Hepatocyte (in vitro differentiated cells): ENCODE measurements around the gene DOCK2. TPM values are rescaled to one million over a fixed set of nuclear protein-coding genes. Genes with fewer than 3 reads are reported as not detected.

Experiments
- DNase-seq: peaks from one replicate; pipeline ENCODE4 v3.0.0-alpha.2; 2016; ENCODE audit warnings: low spot score
- H2AFZ ChIP-seq: fragments of 200-600 bp; sonication (generic); 2 replicates; pipeline ENCODE4 v1.6.0; 2016; ENCODE audit warnings: antibody characterized with exemption, mild to moderate bottlenecking
- H3K27ac ChIP-seq: fragments of 200-600 bp; sonication (generic); 2 replicates; pipeline ENCODE4 v1.5.1; 2016; ENCODE audit warnings: mild to moderate bottlenecking
- H3K27me3 ChIP-seq: fragments of 200-600 bp; sonication (generic); 2 replicates; pipeline ENCODE4 v1.6.1; 2016
- H3K36me3 ChIP-seq: fragments of 200-600 bp; sonication (generic); replicated peaks from 2 replicates; pipeline ENCODE4 v1.5.1; 2016; ENCODE audit warnings: low read depth; ENCODE audit not compliant: insufficient read depth
- H3K4me1 ChIP-seq: fragments of 200-600 bp; sonication (generic); 2 replicates; pipeline ENCODE4 v1.5.1; 2016; ENCODE audit warnings: mild to moderate bottlenecking, moderate library complexity; ENCODE audit not compliant: insufficient read depth
- H3K4me2 ChIP-seq: fragments of 200-600 bp; sonication (generic); 2 replicates; pipeline ENCODE4 v1.6.0; 2016
- H3K4me3 ChIP-seq: fragments of 200-600 bp; sonication (generic); 2 replicates; pipeline ENCODE4 v1.5.1; 2016; ENCODE audit warnings: mild to moderate bottlenecking
- H3K79me2 ChIP-seq: fragments of 200-600 bp; sonication (generic); 2 replicates; pipeline ENCODE4 v1.6.0; 2017; ENCODE audit warnings: mild to moderate bottlenecking
- H3K9me2 ChIP-seq: fragments of 200-600 bp; sonication (generic); replicated peaks from 2 replicates; pipeline ENCODE4 v1.6.0; 2017; ENCODE audit warnings: mild to moderate bottlenecking; ENCODE audit not compliant: insufficient read depth
- H3K9me3 ChIP-seq: fragments of 200-600 bp; sonication (generic); 2 replicates; pipeline ENCODE4 v1.5.1; 2016; ENCODE audit warnings: low read depth, mild to moderate bottlenecking
- H4K20me1 ChIP-seq: fragments of 200-600 bp; sonication (generic); 2 replicates; pipeline ENCODE4 v1.6.0; 2016; ENCODE audit warnings: mild to moderate bottlenecking; ENCODE audit not compliant: insufficient read depth, poor library complexity, severe bottlenecking
- CTCF ChIP-seq: fragments of 200-600 bp; sonication (generic); IDR thresholded peaks from 2 replicates; pipeline ENCODE4 v1.5.1; 2016; ENCODE audit warnings: antibody characterized with exemption, mild to moderate bottlenecking; ENCODE audit not compliant: poor library complexity
- EZH2 ChIP-seq: fragments of 200-600 bp; sonication (generic); IDR thresholded peaks from 2 replicates; pipeline ENCODE4 v1.6.1; 2016; ENCODE audit warnings: antibody characterized with exemption, mild to moderate bottlenecking, borderline replicate concordance
- EZH2phosphoT487 ChIP-seq: fragments of 200-600 bp; sonication (generic); IDR thresholded peaks from one replicate; pipeline ENCODE4 v1.6.1; 2018; ENCODE audit warnings: antibody characterized with exemption, mild to moderate bottlenecking, low read depth, moderate library complexity; ENCODE audit not compliant: unreplicated experiment, severe bottlenecking
- WGBS: methylation state at CpG from one replicate; pipeline ENCODE4 v1.1.6; 2016; ENCODE audit warnings: low lambda C conversion rate; ENCODE audit errors: missing lambda C conversion rate; 5-methylcytosine and 5-hydroxymethylcytosine counted together
- polyA plus RNA-seq: library from polyadenylated mRNA; unstranded; fragments of >200 nt; fragmentation: Nextera tagmentation; extraction: Ambion mirVana; gene quantifications from 2 replicates; pipeline ENCODE4 v1.2.1, GENCODE V29; 2016
- total RNA-seq: library from RNA; depleted of rRNA; stranded (reverse); fragments of >200 nt; gene quantifications from 2 replicates; pipeline ENCODE4 v1.2.3, GENCODE V29; 2014

DOCK2 gene
- total and polyA plus RNA-seq, 2 experiments from 2014 or later = 0.60 TPM; not detected in 1

- H3K36me3 ChIP-seq = no peaks in the 10 kb centered on the region
- H3K9me3 ChIP-seq = no peaks in the 10 kb centered on the region
- no peak overlapping the region for H3K4me2 ChIP-seq
- H3K9me2 ChIP-seq = no peaks in the 10 kb centered on the region
- no peak overlapping the region for H3K27ac ChIP-seq
- H4K20me1 ChIP-seq = no peaks in the 10 kb centered on the region
- DNase-seq = no peak
- no peaks in the 10 kb centered on the region for H3K79me2 ChIP-seq
- WGBS = 92% methylated on average over 1 of the region's 1 CpG
- H2AFZ ChIP-seq = no peak overlapping the region
- TF ChIP-seq EZH2 = no peak
- no peak for TF ChIP-seq CTCF
- TF ChIP-seq EZH2phosphoT487 = no peak
- no peaks in the 10 kb centered on the region for H3K4me1 ChIP-seq
- no peak overlapping the region for H3K4me3 ChIP-seq
- H3K27me3 ChIP-seq = no peaks in the 10 kb centered on the region
Observed at GRCh38 chr5:169851321-169851850, 214.3 kb downstream of the DOCK2 start.

GRCh38 chr5:169856571-169856970 is 219.5 kb downstream of the DOCK2 start:
- no peaks in the 10 kb centered on the region for H3K9me3 ChIP-seq
- no peaks in the 10 kb centered on the region for H3K4me1 ChIP-seq
- no peak overlapping the region for H3K27ac ChIP-seq
- H4K20me1 ChIP-seq = no peaks in the 10 kb centered on the region
- 74% methylated on average over 2 of the region's 2 CpGs for WGBS
- no peaks in the 10 kb centered on the region for H3K9me2 ChIP-seq
- no peaks in the 10 kb centered on the region for H3K27me3 ChIP-seq
- no peaks in the 10 kb centered on the region for H3K79me2 ChIP-seq
- H3K4me2 ChIP-seq = no peak overlapping the region
- peak; percentile 29 for DNase-seq
- no peaks in the 10 kb centered on the region for H3K36me3 ChIP-seq
- no peak overlapping the region for H2AFZ ChIP-seq
- TF ChIP-seq EZH2 (no peak), EZH2phosphoT487 (no peak), CTCF (no peak)
- H3K4me3 ChIP-seq = no peak overlapping the region

GRCh38 chr5:169860585-169860984 is 223.5 kb downstream of the DOCK2 start:
- H3K36me3 ChIP-seq = no peaks in the 10 kb centered on the region
- no peak overlapping the region for H3K27ac ChIP-seq
- no peaks in the 10 kb centered on the region for H3K4me1 ChIP-seq
- H2AFZ ChIP-seq = no peak overlapping the region
- H3K79me2 ChIP-seq = no peaks in the 10 kb centered on the region
- H3K4me3 ChIP-seq = no peak overlapping the region
- no peaks in the 10 kb centered on the region for H3K9me3 ChIP-seq
- no peaks in the 10 kb centered on the region for H4K20me1 ChIP-seq
- WGBS = 78% methylated on average over 3 of the region's 3 CpGs
- no peaks in the 10 kb centered on the region for H3K9me2 ChIP-seq
- no peak for DNase-seq
- H3K27me3 ChIP-seq = no peaks in the 10 kb centered on the region
- TF ChIP-seq EZH2phosphoT487 = no peak
- no peak for TF ChIP-seq CTCF
- TF ChIP-seq EZH2 = no peak
- no peak overlapping the region for H3K4me2 ChIP-seq

- no peaks in the 10 kb centered on the region for H3K27me3 ChIP-seq
- 90% methylated on average over 2 of the region's 2 CpGs for WGBS
- TF ChIP-seq EZH2 (no peak), CTCF (no peak), EZH2phosphoT487 (no peak)
Observed at GRCh38 chr5:169861433-169861832, 224.4 kb downstream of the DOCK2 start.

More at GRCh38 chr5:169861433-169861832, 224.4 kb downstream of the DOCK2 start:
- Histone ChIP-seq H3K36me3 (no peaks in the 10 kb centered on the region), H2AFZ (no peak overlapping the region), H3K4me3 (no peak overlapping the region), H3K4me2 (no peak overlapping the region), H4K20me1 (no peaks in the 10 kb centered on the region), H3K9me3 (no peaks in the 10 kb centered on the region), H3K79me2 (no peaks in the 10 kb centered on the region), H3K4me1 (no peaks in the 10 kb centered on the region), H3K27ac (no peak overlapping the region), H3K9me2 (no peaks in the 10 kb centered on the region)
- no peak for DNase-seq
